Right atrium auricular region (tissue), 2 donors: Measurements from ENCODE around the gene C12orf56. TPM values are rescaled to one million over a fixed set of nuclear protein-coding genes. Genes with fewer than 3 reads are reported as not detected.
"Not testable (repeated sequence)": the region's sequence is repeated elsewhere in the genome, so short reads cannot be mapped to it uniquely, and the experiment has no call there.

Experiments
- DNase-seq: peaks from one replicate; pipeline ENCODE4 v3.0.0-alpha.2; 2019; ENCODE audit warnings: low spot score
- H3K27ac ChIP-seq, 2 donors: fragments of 200-600 bp; sonication (generic); 1 replicate in 1 of 2; 2 replicates in 1 of 2; pipeline ENCODE4 v1.5.1; 2016 to 2019
- H3K27me3 ChIP-seq, 2 donors: fragments of 200-600 bp; sonication (generic); one replicate each; pipeline versions ENCODE4 v1.5.1 to v1.6.0; 2017 to 2019
- H3K36me3 ChIP-seq: fragments of 200-600 bp; sonication (generic); one replicate; pipeline ENCODE4 v1.5.1; 2016
- H3K4me1 ChIP-seq, 2 donors: fragments of 200-600 bp; sonication (generic); one replicate each; pipeline versions ENCODE4 v1.5.1 to v1.6.0; 2017 to 2019
- H3K4me3 ChIP-seq, 2 donors: fragments of 200-600 bp; sonication (generic); 1 replicate in 1 of 2; 2 replicates in 1 of 2; pipeline ENCODE4 v1.5.1; 2017 to 2019; ENCODE audit warnings: mild to moderate bottlenecking in 1 of 2, moderate library complexity in 1 of 2
- H3K9me3 ChIP-seq, 2 donors: fragments of 200-600 bp; sonication (generic); one replicate each; pipeline ENCODE4 v1.5.1; 2019
- CTCF ChIP-seq, 2 donors: fragments of 200-600 bp; sonication (generic); IDR thresholded peaks; one replicate each; pipeline ENCODE4 v1.5.1; 2019; ENCODE audit warnings: antibody characterized with exemption in 2 of 2
- total RNA-seq, 2 donors: library from RNA; depleted of rRNA; stranded (reverse); fragments of >200 nt; gene quantifications; one replicate each; pipeline ENCODE4 v1.1.0, GENCODE V29; 2016

C12orf56 gene
- total RNA-seq, 2 donors from 2014 or later = not detected

DNA sequence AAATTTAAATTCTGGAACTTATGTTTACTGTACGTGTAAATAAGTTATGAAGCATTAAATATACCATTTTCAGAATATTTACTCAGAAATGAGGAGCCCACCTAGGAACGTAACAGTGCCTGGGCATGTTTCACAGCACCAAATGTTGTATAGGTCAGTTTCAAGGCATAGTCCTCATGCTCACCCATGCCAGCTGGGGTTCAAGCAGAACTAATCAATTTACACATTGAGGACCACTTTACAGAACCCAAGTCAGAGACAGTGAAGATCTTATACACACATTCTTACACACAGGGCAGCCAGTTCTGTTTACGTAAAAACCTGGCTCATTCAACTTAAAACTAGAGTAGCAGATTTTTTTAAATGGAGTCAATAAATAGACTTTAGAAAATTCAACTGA, 170.5 kb downstream of the C12orf56 start:
- no peak overlapping the region for H3K4me3 ChIP-seq
- H3K27me3 ChIP-seq = no peaks in the 10 kb centered on the region

DNA sequence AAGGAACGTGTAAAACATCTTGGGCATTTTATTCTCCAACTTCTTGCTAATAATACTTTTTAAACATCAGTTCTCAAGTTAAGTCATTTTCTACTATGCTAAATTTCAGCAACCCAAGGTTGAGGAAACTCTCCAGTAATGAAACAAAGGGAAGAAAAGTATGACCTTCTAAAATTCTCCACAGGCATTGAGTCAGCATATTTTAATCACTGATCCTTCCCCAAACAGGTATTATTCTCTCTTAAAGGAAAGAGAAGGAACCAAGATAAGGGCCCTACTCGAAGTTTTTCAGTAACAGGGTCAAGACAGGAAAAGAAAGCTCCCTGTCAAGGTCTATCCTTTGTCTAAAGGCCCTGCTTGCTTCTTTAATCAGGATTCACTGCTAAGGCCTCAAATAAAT, 171.4 kb downstream of the C12orf56 start:
- Histone ChIP-seq H3K27me3 (no peaks in the 10 kb centered on the region), H3K36me3 (no peaks in the 10 kb centered on the region), H3K4me3 (no peak overlapping the region), H3K9me3 (no peaks in the 10 kb centered on the region), H3K27ac (no peak overlapping the region), H3K4me1 (peaks cover 0 to 7% of the 10 kb centered on the region in 2 donors)
- no peak for DNase-seq
- no peak for TF ChIP-seq CTCF (IDR thresholded peaks at IDR 0.05)

More for the DNA sequence above, 170.5 kb downstream of the C12orf56 start:
- Histone ChIP-seq H3K36me3 (no peaks in the 10 kb centered on the region), H3K27ac (no peak overlapping the region), H3K9me3 (no peaks in the 10 kb centered on the region), H3K4me1 (peaks cover 0 to 7% of the 10 kb centered on the region in 2 donors)
- DNase-seq = no peak
- no peak for TF ChIP-seq CTCF (IDR thresholded peaks at IDR 0.05)

DNA sequence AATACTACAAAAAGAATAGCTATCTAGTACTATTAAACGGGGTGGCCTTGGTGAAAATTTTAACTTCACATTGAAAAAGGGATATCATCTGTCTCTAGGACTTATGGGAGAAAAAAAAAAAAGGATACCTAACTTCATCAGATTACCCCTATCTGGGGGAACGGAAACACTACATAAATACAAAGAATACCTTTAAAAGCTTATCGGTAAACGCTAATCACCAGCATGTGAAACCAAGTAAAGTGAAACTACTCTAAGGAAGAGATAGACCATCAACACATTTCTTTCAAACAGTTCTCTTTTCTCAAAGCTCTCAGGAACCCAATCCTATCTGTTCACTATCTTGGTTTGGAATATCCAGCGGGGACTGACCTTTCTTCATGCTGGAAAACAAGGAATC, 172.0 kb downstream of the C12orf56 start:
- no peak for DNase-seq
- Histone ChIP-seq H3K4me3 (no peak overlapping the region), H3K36me3 (no peaks in the 10 kb centered on the region), H3K27me3 (no peaks in the 10 kb centered on the region), H3K27ac (no peak overlapping the region), H3K9me3 (no peaks in the 10 kb centered on the region), H3K4me1 (peaks cover 0 to 7% of the 10 kb centered on the region in 2 donors)
- TF ChIP-seq CTCF (IDR thresholded peaks at IDR 0.05) = no peak

GRCh38 chr12:64217643-64218042, 172.9 kb downstream of the C12orf56 start:
- H3K9me3 ChIP-seq, H3K36me3 ChIP-seq, H3K4me3 ChIP-seq, DNase-seq, H3K27ac ChIP-seq, H3K27me3 ChIP-seq, H3K4me1 ChIP-seq: not testable (repeated sequence)

DNA sequence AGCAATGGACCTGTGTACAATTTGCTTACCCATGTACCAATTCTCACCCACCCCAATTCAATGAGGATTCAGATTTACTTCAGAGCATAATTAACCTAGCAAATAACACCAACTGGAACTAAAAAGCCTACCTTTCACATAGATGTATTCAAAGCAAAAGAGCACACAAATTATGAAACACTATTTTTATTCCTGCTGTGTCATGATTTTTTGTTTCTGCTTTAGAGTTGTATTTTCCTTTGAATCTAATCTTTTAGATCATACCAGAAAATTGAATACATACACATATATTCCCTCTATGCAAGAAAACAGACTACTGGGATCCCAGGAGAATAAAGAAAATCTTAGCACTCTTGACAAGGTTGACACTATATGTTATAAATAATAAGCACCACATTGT, 174.3 kb downstream of the C12orf56 start:
- peaks cover 0 to 4% of the 10 kb centered on the region in 2 donors for H3K4me1 ChIP-seq
- H3K27ac ChIP-seq = no peak overlapping the region
- no peak for TF ChIP-seq CTCF (IDR thresholded peaks at IDR 0.05)
- H3K36me3 ChIP-seq = no peaks in the 10 kb centered on the region
- no peak overlapping the region for H3K4me3 ChIP-seq
- DNase-seq = no peak
- H3K27me3 ChIP-seq = no peaks in the 10 kb centered on the region
- H3K9me3 ChIP-seq = no peaks in the 10 kb centered on the region

Other genes starting within 250 kb of the C12orf56 start
- 1 to 10 TPM; 3.4 to 4.2 TPM for gene KICS2, start 168.5 kb downstream of the C12orf56 start, total RNA-seq
- 10 to 100 TPM; 16.1 to 16.9 TPM for gene XPOT, start 13.6 kb upstream of the C12orf56 start, total RNA-seq
- 10 to 100 TPM; 11.3 to 12.2 TPM for gene TBK1, start 61.4 kb upstream of the C12orf56 start, total RNA-seq
- gene RASSF3, start 219.7 kb upstream of the C12orf56 start, total RNA-seq = 10 to 100 TPM; 55.4 to 88.4 TPM